GM12872 (cell line): Measurements from ENCODE around the gene PLEKHG3.

Experiments
- CTCF ChIP-seq: IDR thresholded peaks from 3 replicates; pipeline ENCODE4 v1.5.1; 2011; ENCODE audit warnings: low read depth, mild to moderate bottlenecking, low read length, moderate library complexity; ENCODE audit not compliant: insufficient read depth

Gene PLEKHG3

GRCh38 chr14:64754685-64755084 lies 50.5 kb downstream of the PLEKHG3 start:
- TF ChIP-seq CTCF = no peak

GRCh38 chr14:64755781-64756221 lies 51.6 kb downstream of the PLEKHG3 start:
- no peak for TF ChIP-seq CTCF

- TF ChIP-seq CTCF = no peak
These were observed 52.5 kb downstream of the PLEKHG3 start for GRCh38 chr14:64756712-64757111.

- TF ChIP-seq CTCF = no peak
These were observed 53.4 kb downstream of the PLEKHG3 start for GRCh38 chr14:64757601-64758000.

- no peak for TF ChIP-seq CTCF
These were observed 53.8 kb downstream of the PLEKHG3 start for GRCh38 chr14:64758025-64758521.

- no peak for TF ChIP-seq CTCF
These were observed 54.7 kb downstream of the PLEKHG3 start for GRCh38 chr14:64758691-64759554.

GRCh38 chr14:64759555-64759938 lies 55.3 kb downstream of the PLEKHG3 start:
- TF ChIP-seq CTCF = no peak
